AG08395 (cell line): ENCODE results near the gene ZNF821.
"Not testable (repeated sequence)": the region's sequence is repeated elsewhere in the genome, so short reads cannot be mapped to it uniquely, and the experiment has no call there.

Experiments used
- DNase-seq: peaks from one replicate; pipeline ENCODE4 v3.0.0; 2012; ENCODE audit warnings: mixed read lengths, low spot score

Gene ZNF821, protein sequence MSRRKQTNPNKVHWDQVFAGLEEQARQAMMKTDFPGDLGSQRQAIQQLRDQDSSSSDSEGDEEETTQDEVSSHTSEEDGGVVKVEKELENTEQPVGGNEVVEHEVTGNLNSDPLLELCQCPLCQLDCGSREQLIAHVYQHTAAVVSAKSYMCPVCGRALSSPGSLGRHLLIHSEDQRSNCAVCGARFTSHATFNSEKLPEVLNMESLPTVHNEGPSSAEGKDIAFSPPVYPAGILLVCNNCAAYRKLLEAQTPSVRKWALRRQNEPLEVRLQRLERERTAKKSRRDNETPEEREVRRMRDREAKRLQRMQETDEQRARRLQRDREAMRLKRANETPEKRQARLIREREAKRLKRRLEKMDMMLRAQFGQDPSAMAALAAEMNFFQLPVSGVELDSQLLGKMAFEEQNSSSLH

GRCh38 chr16:71883849-71884638 lies at the start of gene ZNF821:
Gene ZNF821 (minus strand): TSS chr16:71884182. CDS start chr16:71879946, 4,236 bp downstream.
- DNase-seq, result peak; percentile 86

GRCh38 chr16:71933017-71933416 lies 49.0 kb upstream of the ZNF821 start:
- no peak for DNase-seq

DNA sequence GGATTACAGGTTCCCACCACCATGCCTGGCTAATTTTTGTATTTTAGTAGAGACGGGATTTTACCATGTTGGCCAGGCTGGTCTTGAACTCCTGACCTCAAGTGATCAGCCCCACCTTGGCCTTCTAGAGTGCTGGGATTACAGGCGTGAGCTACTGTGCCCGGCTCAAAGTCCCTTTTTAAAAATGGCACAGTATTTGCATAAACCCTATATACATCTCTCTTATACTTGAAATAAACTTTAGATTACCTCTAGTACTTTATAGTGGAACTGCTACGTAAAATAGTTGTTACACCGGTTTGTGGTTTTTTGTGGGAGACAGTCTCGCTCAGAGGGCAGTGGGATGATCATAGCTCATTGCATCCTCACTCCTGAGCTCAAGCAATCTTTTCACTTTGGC lies 47.6 kb upstream of the ZNF821 start:
- no peak for DNase-seq

GRCh38 chr16:71931001-71931400 lies 47.0 kb upstream of the ZNF821 start:
- DNase-seq, result no peak

GRCh38 chr16:71930013-71930563 lies 46.1 kb upstream of the ZNF821 start:
- DNase-seq, result no peak

DNA sequence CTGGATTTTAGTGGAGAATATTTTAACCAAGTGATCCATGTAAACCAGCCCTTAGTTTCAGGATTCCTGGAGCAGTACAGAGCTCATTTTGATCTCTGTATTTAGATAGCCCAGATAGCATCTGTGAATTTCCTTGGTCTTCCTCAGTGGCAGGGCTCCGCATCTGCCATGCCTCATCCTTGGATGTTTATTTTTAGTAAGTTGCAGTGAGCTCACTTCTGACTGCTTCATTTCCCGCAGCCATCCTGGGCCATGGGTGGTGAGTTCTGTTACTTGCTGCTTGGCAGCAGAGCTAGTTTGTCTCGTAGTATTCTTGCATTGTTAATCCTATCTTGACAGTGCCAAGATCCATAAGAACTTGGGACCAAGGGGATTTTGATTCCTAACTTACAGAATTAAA lies 45.1 kb upstream of the ZNF821 start:
- peak; percentile 78 for DNase-seq

- no peak for DNase-seq
Observed at GRCh38 chr16:71927787-71928186, 43.8 kb upstream of the ZNF821 start.

- peak; percentile 83 for DNase-seq
Observed at GRCh38 chr16:71927383-71927782, 43.4 kb upstream of the ZNF821 start.

- DNase-seq, result no peak
Observed at GRCh38 chr16:71924710-71925109, 40.7 kb upstream of the ZNF821 start.

DNA sequence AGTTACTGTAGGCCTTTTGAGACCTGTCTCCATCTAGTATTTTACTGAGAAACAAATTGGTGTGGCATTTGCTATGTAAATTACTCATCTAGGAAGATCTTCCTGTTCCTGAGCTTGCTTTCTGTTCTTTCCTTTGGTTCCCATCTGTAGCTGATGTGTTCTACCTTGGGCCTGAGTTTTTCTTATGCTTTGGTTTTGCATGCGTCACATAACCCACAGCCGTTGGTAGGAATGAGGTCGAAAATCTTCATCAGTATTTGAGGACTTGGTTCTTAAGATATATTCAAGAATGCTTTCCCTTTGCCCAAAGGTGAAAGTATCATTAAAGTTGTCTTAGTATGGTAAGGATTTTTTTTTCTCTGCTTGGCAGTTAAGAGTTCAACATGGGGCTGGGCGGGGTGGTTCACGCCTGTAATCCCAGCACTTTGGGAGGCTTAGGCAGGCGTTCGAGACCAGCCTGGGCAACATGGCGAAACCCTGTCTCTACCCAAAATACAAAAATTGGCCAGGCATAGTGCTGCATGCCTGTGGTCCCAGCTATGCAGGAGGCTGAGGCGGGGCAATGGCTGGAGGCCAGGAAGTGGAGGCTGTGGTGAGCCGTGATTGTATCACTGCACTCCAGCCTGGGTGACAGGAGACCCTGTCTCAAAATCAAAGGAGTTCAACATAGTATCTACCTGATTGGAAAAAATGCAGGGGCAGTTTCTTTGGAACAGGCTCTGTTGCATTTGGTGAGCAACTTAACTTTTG lies 40.1 kb upstream of the ZNF821 start:
- no peak for DNase-seq

GRCh38 chr16:71920658-71921057 lies 36.7 kb upstream of the ZNF821 start:
- no peak for DNase-seq

DNA sequence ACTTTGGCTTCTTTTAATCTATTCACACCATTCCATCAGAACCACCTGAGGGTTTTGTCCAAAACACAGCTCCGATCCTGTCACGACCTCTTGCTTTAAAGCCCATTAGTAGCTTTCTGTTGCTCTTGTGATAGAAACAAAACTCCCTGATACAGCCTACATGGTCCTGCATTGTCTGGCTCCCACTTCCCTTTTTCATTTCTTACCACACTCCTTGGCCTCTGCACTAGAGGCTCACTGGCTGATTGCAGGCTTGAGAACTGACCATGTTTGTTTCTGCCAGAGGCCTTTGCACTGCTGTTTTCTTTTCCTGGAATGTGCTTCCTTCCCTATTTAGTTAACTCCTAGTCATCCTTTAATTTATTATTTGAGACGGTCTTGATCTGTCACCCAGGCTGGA lies 35.1 kb upstream of the ZNF821 start:
- no peak for DNase-seq

- DNase-seq, result peak; percentile 73
Observed at GRCh38 chr16:71917900-71918299, 33.9 kb upstream of the ZNF821 start.

DNA sequence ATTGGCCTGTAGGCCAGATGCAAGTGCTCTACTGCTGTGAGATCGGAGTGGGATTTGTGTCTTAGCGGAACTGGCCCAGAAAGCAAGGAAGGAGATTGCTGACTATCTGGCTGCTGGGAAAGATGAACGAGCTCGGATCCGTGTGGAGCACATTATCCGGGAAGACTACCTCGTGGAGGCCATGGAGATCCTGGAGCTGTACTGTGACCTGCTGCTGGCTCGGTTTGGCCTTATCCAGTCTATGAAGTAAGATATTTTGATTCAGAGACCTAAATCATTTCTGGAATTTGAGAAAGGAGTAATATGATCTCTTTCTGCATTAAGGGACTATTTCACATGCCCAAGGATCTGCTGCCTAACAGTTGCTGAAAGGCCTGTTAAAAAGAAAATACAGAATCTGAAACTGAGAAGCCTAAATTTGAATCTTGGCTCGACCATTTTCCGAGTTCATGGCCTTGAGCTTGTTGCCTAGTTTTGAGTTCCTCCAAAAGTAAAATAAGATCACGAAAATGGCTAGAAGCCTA lies 32.5 kb upstream of the ZNF821 start:
- no peak for DNase-seq

- DNase-seq, result no peak
Observed at GRCh38 chr16:71915350-71915749, 31.4 kb upstream of the ZNF821 start.

- DNase-seq, result no peak
Observed at GRCh38 chr16:71914802-71915201, 30.8 kb upstream of the ZNF821 start.

DNA sequence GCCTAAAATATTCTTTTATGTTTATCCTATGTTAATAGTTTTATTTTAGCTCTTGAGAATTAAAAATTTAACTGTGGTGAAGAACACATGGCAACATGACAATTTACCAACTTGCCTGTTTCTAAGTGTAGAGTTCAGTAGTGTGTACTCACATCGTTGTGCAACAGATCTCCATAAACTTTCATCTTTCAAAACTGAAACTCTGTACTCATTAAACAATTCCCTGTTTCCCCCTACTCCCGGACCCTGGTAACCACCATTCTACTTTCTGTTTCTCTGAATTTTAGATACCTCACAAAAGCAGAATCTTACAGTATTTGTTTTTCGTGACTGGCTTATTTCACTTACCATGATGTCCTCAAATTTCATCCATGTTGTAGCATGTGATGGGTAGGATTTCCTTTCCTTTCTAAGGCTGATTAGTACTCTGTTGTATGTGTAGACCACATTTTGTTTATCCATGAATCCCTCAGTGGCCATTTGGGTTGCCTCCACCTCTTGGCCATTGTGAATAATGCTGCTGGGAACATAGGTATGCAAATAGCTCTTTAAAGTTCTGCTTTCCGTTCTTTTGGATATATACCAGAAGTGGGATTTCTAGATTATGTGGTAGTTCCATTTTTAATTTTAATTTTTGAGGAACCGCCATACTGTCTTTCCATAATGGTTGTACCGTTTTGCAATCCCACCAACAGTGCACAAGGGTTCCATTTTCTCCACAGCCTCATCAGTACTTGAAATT lies 28.7 kb upstream of the ZNF821 start:
- no peak for DNase-seq

GRCh38 chr16:71911121-71911520 lies 27.1 kb upstream of the ZNF821 start:
- DNase-seq, result no peak

DNA sequence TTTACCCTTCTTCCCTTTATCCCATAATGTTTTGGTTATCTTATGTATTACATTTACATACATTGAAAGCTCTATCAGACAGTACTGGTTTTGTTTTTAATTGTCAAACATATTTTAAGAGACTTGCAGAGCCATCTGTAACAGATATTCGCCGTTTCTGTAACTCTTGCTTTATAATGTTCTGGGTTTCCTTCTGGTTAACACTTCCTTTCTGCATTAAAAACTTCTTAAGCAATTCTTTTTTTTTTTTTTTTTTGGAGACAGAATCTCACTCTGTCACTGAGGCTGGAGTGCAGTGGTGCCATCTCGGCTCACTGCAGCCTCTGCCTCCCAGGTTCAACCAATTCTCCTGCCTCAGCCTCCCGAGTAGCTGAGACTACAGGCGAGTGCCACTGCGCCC lies 21.8 kb upstream of the ZNF821 start:
- DNase-seq, result not testable (repeated sequence)

DNA sequence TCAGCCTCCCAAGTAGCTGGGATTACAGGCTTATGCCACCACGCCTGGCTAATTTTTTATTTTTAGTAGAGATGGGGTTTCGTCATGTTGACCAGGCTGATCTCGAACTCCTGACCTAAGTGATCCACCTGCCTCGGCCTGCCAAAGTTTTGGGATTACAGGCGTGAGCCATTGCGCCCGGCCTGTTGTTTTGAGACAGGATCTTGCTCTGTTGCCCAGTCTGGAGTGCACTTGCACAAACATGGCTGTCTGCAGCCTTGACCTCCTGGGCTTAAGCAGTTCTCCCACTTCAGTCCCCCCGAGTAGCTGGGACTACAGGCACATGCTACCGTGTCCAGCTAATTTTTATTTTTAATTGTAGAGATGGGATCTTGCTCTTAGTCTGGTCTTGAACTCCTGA lies 20.3 kb upstream of the ZNF821 start:
- no peak for DNase-seq

- no peak for DNase-seq
Observed at GRCh38 chr16:71903608-71904007, 19.6 kb upstream of the ZNF821 start.
